HCT116 (cell line): ENCODE data around the gene SHANK3.

Experiments used
- CTCF ChIP-seq, 3 experiments: fragments of 200-600 bp in 1 of 3; sonication (generic) in 1 of 3; IDR thresholded peaks in 2 of 3; conservative IDR thresholded peaks in 1 of 3; 2 replicates each; pipeline ENCODE4 v1.5.1; 2012 to 2017; ENCODE audit warnings: low read depth in 2 of 3, low read length in 2 of 3, antibody characterized with exemption in 1 of 3, borderline replicate concordance in 1 of 3, control low read depth in 1 of 3, mild to moderate bottlenecking in 1 of 3, mixed read lengths in 1 of 3, mixed run types in 1 of 3, moderate library complexity in 1 of 3; ENCODE audit not compliant: insufficient read depth in 1 of 3
- POLR2A ChIP-seq: IDR thresholded peaks from 2 replicates; pipeline ENCODE4 v1.7.0; 2011; ENCODE audit warnings: borderline replicate concordance; ENCODE audit not compliant: insufficient read depth, insufficient read length; ENCODE audit errors: extremely low read depth
- POLR2AphosphoS5 ChIP-seq: IDR thresholded peaks from 2 replicates; pipeline ENCODE4 v1.6.1; 2011; ENCODE audit warnings: mild to moderate bottlenecking, low read depth, low read length, moderate library complexity
- REST ChIP-seq: IDR thresholded peaks from 2 replicates; pipeline ENCODE4 v1.6.1; 2012; ENCODE audit warnings: low read depth
- SP1 ChIP-seq: IDR thresholded peaks from 2 replicates; pipeline ENCODE4 v1.6.1; 2012; ENCODE audit warnings: low read depth

- TF ChIP-seq CTCF (IDR thresholded peaks at IDR 0.05 in 2 of 3, conservative IDR thresholded peaks at IDR 0.05 in 1 of 3; ENCODE audit: borderline replicate concordance in 1 of 3, insufficient read depth in 1 of 3, low read depth in 2 of 3, low read length in 2 of 3) (no peak), REST (no peak), POLR2A (no peak), SP1 (no peak), POLR2AphosphoS5 (no peak)
These were observed 39.5 kb upstream of the SHANK3 start for GRCh38 chr22:50633086-50633485.
